K562 (cell line): Measurements from ENCODE around the gene IZUMO4. TPM values are rescaled to one million over a fixed set of nuclear protein-coding genes. Genes with fewer than 3 reads are reported as not detected.

ENCODE experiments used
- ATAC-seq: fragments of 200-7000 bp; cut with Tn5 transposase; 3 replicates; pipeline ENCODE4 v1.9.1; 2020; ENCODE audit warnings: moderate library complexity
- BruUV-seq: library from RNA; stranded (reverse); fragments of 400-500 nt; replicated peaks from 2 replicates; lab custom pipeline; 2021; lab: Mats Ljungman, UMichigan
- CTCF ChIA-PET: fragments of 300-600 bp; formaldehyde crosslinking; extraction: SDS; loops from one replicate; lab custom pipeline; 2021; ENCODE audit warnings: low intra/inter-chr PET ratio; lab: Yijun Ruan, JAX
- POLR2A ChIA-PET: fragments of 300-600, 350-650 bp; sonication (Branson Sonifier 250); formaldehyde crosslinking; extraction: SDS; loops from one replicate; lab custom pipeline; 2021; ENCODE audit warnings: antibody characterized with exemption, inconsistent platforms; lab: Yijun Ruan, JAX
- DNase-seq, 4 experiments: peaks; one replicate each; pipeline versions ENCODE4 v3.0.0 to v3.0.0-alpha.2; 2011 to 2018; ENCODE audit warnings: low spot score in 3 of 4, mixed read lengths in 3 of 4; ENCODE audit errors: extremely low read depth in 1 of 4
- FAIRE-seq: peaks from 2 replicates; lab custom pipeline; 2011; peaks lifted over from hg19 to GRCh38; lab: Jason Lieb, UNC
- H2AFZ ChIP-seq: 2 replicates; pipeline ENCODE4 v1.6.0; 2011; ENCODE audit warnings: low read depth, low read length, control low read depth, inconsistent platforms
- H3K27ac ChIP-seq: fragments of 200-600 bp; 3 replicates; pipeline ENCODE4 v1.8.0; 2011; ENCODE audit warnings: low read depth, mild to moderate bottlenecking, control low read depth, inconsistent platforms, low read length, moderate library complexity, mixed read lengths; ENCODE audit errors: extremely low read depth
- H3K27me3 ChIP-seq, 2 experiments: fragments of 300-600 bp in 1 of 2; 2 replicates in 1 of 2; 3 replicates in 1 of 2; pipeline versions ENCODE4 v1.6.0 to v1.8.0; 2011; ENCODE audit warnings: inconsistent platforms in 2 of 2, low read length in 2 of 2, mild to moderate bottlenecking in 1 of 2, mixed read lengths in 1 of 2, moderate library complexity in 1 of 2; ENCODE audit not compliant: control insufficient read depth in 2 of 2, insufficient read depth in 2 of 2
- H3K36me3 ChIP-seq: fragments of 300-600 bp; 3 replicates; pipeline ENCODE4 v1.8.0; 2011; ENCODE audit warnings: mild to moderate bottlenecking, low read length, inconsistent platforms; ENCODE audit not compliant: control insufficient read depth, insufficient read depth
- H3K4me1 ChIP-seq, 2 experiments: fragments of 200-600 bp in 1 of 2; replicated peaks in 1 of 2; 2 replicates in 1 of 2; 3 replicates in 1 of 2; pipeline versions ENCODE4 v1.5.1 to v1.8.0; 2011; ENCODE audit warnings: inconsistent platforms in 2 of 2, low read length in 2 of 2, mild to moderate bottlenecking in 1 of 2, mixed read lengths in 1 of 2, moderate library complexity in 1 of 2; ENCODE audit not compliant: control insufficient read depth in 2 of 2, insufficient read depth in 2 of 2
- H3K4me2 ChIP-seq: 2 replicates; pipeline ENCODE4 v1.6.1; 2011; ENCODE audit warnings: low read length, control low read depth, inconsistent platforms, mixed read lengths; ENCODE audit not compliant: insufficient read depth
- H3K4me3 ChIP-seq: fragments of 200-600 bp; sonication (generic), shearing (Covaris generic); 2 replicates; pipeline ENCODE4 v1.5.1; 2016; ENCODE audit warnings: control low read depth, inconsistent platforms
- H3K79me2 ChIP-seq: fragments of 200-600 bp; 3 replicates; pipeline ENCODE4 v1.8.0; 2011; ENCODE audit warnings: low read length, inconsistent platforms; ENCODE audit not compliant: control insufficient read depth, insufficient read depth
- H3K9ac ChIP-seq, 2 experiments: 2 replicates each; pipeline versions ENCODE4 v1.6.0 to v1.6.1; 2011; ENCODE audit warnings: low read depth in 2 of 2, low read length in 2 of 2, control low read depth in 1 of 2, inconsistent platforms in 1 of 2, mild to moderate bottlenecking in 1 of 2, mixed read lengths in 1 of 2; ENCODE audit not compliant: insufficient read depth in 1 of 2
- H3K9me1 ChIP-seq: one replicate; pipeline ENCODE4 v1.6.0; 2011; ENCODE audit warnings: inconsistent platforms, mild to moderate bottlenecking, low read length, moderate library complexity; ENCODE audit not compliant: control insufficient read depth, insufficient read depth
- H3K9me3 ChIP-seq: replicated peaks from 2 replicates; pipeline ENCODE4 v1.5.1; 2011; ENCODE audit warnings: low read depth, low read length, inconsistent platforms; ENCODE audit not compliant: control insufficient read depth, insufficient read depth
- H4K20me1 ChIP-seq: replicated peaks from 2 replicates; pipeline ENCODE4 v1.6.1; 2011; ENCODE audit warnings: low read length, inconsistent platforms, mixed read lengths; ENCODE audit not compliant: control insufficient read depth, insufficient read depth
- DMBX1 ChIP-seq: fragments of 250-450 bp; sonication (Bioruptor Pico); IDR thresholded peaks from 2 replicates; pipeline ENCODE4 v1.8.0; 2022; ENCODE audit warnings: inconsistent platforms, mild to moderate bottlenecking, moderate library complexity, borderline replicate concordance
- EWSR1 ChIP-seq: fragments of 450-650 bp; IDR thresholded peaks from 2 replicates; pipeline ENCODE4 v1.6.1; 2018; ENCODE audit warnings: borderline replicate concordance, mild to moderate bottlenecking, low read depth, moderate library complexity; ENCODE audit not compliant: partially characterized antibody
- GATAD2B ChIP-seq: fragments of 450-650 bp; IDR thresholded peaks from 2 replicates; pipeline ENCODE4 v1.6.1; 2017; ENCODE audit warnings: mild to moderate bottlenecking, borderline replicate concordance
- JUNB ChIP-seq: fragments of 450-650 bp; formaldehyde crosslinking; conservative IDR thresholded peaks from 2 replicates; pipeline ENCODE4 v1.4.0; 2020; ENCODE audit warnings: mild to moderate bottlenecking
- NR3C1 ChIP-seq: sonication (generic); formaldehyde crosslinking; IDR thresholded peaks from 2 replicates; pipeline ENCODE4 v1.8.1; 2022; ENCODE audit warnings: missing genetic modification reagents
- PTBP1 ChIP-seq: fragments of 200-400 bp; formaldehyde crosslinking; IDR thresholded peaks from 2 replicates; pipeline ENCODE4 v1.6.1; 2017; ENCODE audit warnings: low read depth, low read length
- THRA ChIP-seq: fragments of 450-650 bp; IDR thresholded peaks from 2 replicates; pipeline ENCODE4 v1.6.1; 2017; ENCODE audit warnings: mild to moderate bottlenecking, moderate library complexity
- ZBTB9 ChIP-seq: fragments of 450-650 bp; formaldehyde crosslinking; IDR thresholded peaks from 2 replicates; pipeline ENCODE4 v1.4.0; 2020; ENCODE audit warnings: mild to moderate bottlenecking, moderate library complexity
- ZNF24 ChIP-seq: fragments of 450-650 bp; IDR thresholded peaks from 2 replicates; pipeline ENCODE4 v1.6.1; 2016
- ZNF324 ChIP-seq: fragments of 250-450 bp; sonication (Bioruptor Pico); IDR thresholded peaks from 2 replicates; pipeline ENCODE4 v1.4.0; 2020; ENCODE audit warnings: mild to moderate bottlenecking
- ZNF589 ChIP-seq: fragments of 200-800 bp; sonication (Bioruptor generic); IDR thresholded peaks from 2 replicates; pipeline ENCODE4 v1.6.1; 2016; ENCODE audit warnings: low read depth, missing genetic modification characterization, missing compliant biosample characterization
- WGBS: fragments of 100-300 bp; shearing (Covaris generic); methylation state at CpG from one replicate; pipeline ENCODE4 v1.1.6; 2016; ENCODE audit warnings: low coverage, mixed read lengths; ENCODE audit not compliant: insufficient coverage; ENCODE audit errors: missing lambda C conversion rate; 5-methylcytosine and 5-hydroxymethylcytosine counted together
- in situ Hi-C: fragments of 300-500 bp; cut with MboI; formaldehyde crosslinking; loops from 4 replicates; pipeline ENCODE4 v1.15.0; 2018; ENCODE audit warnings: inconsistent platforms, mixed read lengths
- intact Hi-C: fragments of 100-400 bp; cut with micrococcal nuclease; formaldehyde crosslinking; loops from 2 replicates; pipeline ENCODE4 v1.14.2; 2022
- polyA plus RNA-seq, 8 experiments: library from polyadenylated mRNA; depleted of rRNA in 4 of 8; stranded (reverse) in 5 of 8; unstranded in 3 of 8; fragments of >200 nt; fragmentation: Nextera tagmentation in 2 of 8; fragmentation: Illumina TruSeq in 1 of 8; extraction: Ambion mirVana in 2 of 8; extraction: Trizol in 1 of 8; gene quantifications; 2 replicates each; pipeline versions ENCODE4 v1.2.1 to v1.2.3, GENCODE V29; 2011 to 2014; ENCODE audit warnings: inconsistent platforms in 1 of 8, missing spikeins in 1 of 8
- total RNA-seq, 7 experiments: library from RNA; depleted of rRNA in 6 of 7; stranded (reverse); fragments of >200 nt in 6 of 7; fragmentation: Illumina TruSeq in 2 of 7; extraction: Trizol in 2 of 7; gene quantifications; 2 replicates each; pipeline versions ENCODE4 v1.2.1 to v1.2.3, GENCODE V29; 2011 to 2021; ENCODE audit warnings: low replicate concordance in 1 of 7

The IZUMO4 gene
- total and polyA plus RNA-seq, 9 of the 15 experiments (the other 6 are each of a cell fraction or from before 2014, with no cell fraction given), result 0.07 to 3.9 (median 1.2) TPM

GRCh38 chr19:2089001-2089711 is 7.6 kb upstream of the IZUMO4 start:
- peaks cover 37 to 46% of the 10 kb centered on the region in 2 experiments; a peak in 4 of 5 replicates for H3K4me1 ChIP-seq
- no peaks in the 10 kb centered on the region for H3K9me1 ChIP-seq
- in situ Hi-C loops (no loop called here), intact Hi-C loops (loop anchor here (5.0 kb wide), 1 partner anchor 72 kb away; the partner anchor contains the start of gene BTBD2)
- ChIA-PET CTCF (no interaction called here), POLR2A (no interaction called here)
- no peak overlapping the region for H3K9ac ChIP-seq
- peaks cover 8% of the 10 kb centered on the region; the same call in 2 of the 3 replicates for H3K36me3 ChIP-seq
- no peaks in the 10 kb centered on the region for H3K9me3 ChIP-seq
- no peak overlapping the region for H2AFZ ChIP-seq
- TF ChIP-seq JUNB (no peak), PTBP1 (no peak), ZNF24 (no peak), ZBTB9 (CRISPR knock-in tag) (no peak), THRA (no peak), ZNF324 (CRISPR knock-in tag) (no peak), EWSR1 (no peak), ZNF589 (CRISPR knock-in tag) (no peak), GATAD2B (no peak), DMBX1 (CRISPR knock-in tag) (no peak), NR3C1 (CRISPR knock-in tag) (no peak)
- 69% methylated on average over 16 of the region's 16 CpGs for WGBS
- H3K4me3 ChIP-seq, result no peak overlapping the region
- no TSS peak for BruUV-seq
- DNase-seq, result no peak
- ATAC-seq, result no peak
- no peak for FAIRE-seq
- peak overlapping the region; percentile 34; the same call in 1 of the 3 replicates for H3K27ac ChIP-seq
- H4K20me1 ChIP-seq, result no peaks in the 10 kb centered on the region
- H3K79me2 ChIP-seq, result peaks cover 28% of the 10 kb centered on the region
- no peak overlapping the region for H3K4me2 ChIP-seq
- no peaks in the 10 kb centered on the region for H3K27me3 ChIP-seq
